Neural progenitor cell (in vitro differentiated cells): ENCODE data around the gene POLA2. TPM values are rescaled to one million over a fixed set of nuclear protein-coding genes. Genes with fewer than 3 reads are reported as not detected.

Source experiments
- DNase-seq: peaks from one replicate; pipeline ENCODE4 v3.0.0-alpha.2; 2016; ENCODE audit warnings: low spot score
- H2AFZ ChIP-seq: fragments of 200-600 bp; sonication (generic); replicated peaks from 2 replicates; pipeline ENCODE4 v1.6.1; 2016; ENCODE audit warnings: antibody characterized with exemption
- H3F3A ChIP-seq: fragments of 200-600 bp; sonication (generic); 2 replicates; pipeline ENCODE4 v1.6.1; 2016; ENCODE audit warnings: antibody characterized with exemption, low read depth
- H3K27ac ChIP-seq: fragments of 200-600 bp; sonication (generic); 2 replicates; pipeline ENCODE4 v1.5.1; 2016; ENCODE audit warnings: mild to moderate bottlenecking
- H3K27me3 ChIP-seq: fragments of 200-600 bp; sonication (generic); 2 replicates; pipeline ENCODE4 v1.6.1; 2016; ENCODE audit warnings: mild to moderate bottlenecking, moderate library complexity
- H3K36me3 ChIP-seq: fragments of 200-600 bp; sonication (generic); 2 replicates; pipeline ENCODE4 v1.5.1; 2016
- H3K4me1 ChIP-seq: fragments of 200-600 bp; sonication (generic); 2 replicates; pipeline ENCODE4 v1.6.1; 2016; ENCODE audit warnings: mixed run types
- H3K4me2 ChIP-seq: fragments of 200-600 bp; sonication (generic); 2 replicates; pipeline ENCODE4 v1.6.1; 2016
- H3K4me3 ChIP-seq: fragments of 200-600 bp; sonication (generic); 2 replicates; pipeline ENCODE4 v1.5.1; 2016
- H3K79me2 ChIP-seq: fragments of 200-600 bp; sonication (generic); 2 replicates; pipeline ENCODE4 v1.6.1; 2016; ENCODE audit warnings: low read depth
- H3K9ac ChIP-seq: fragments of 200-600 bp; sonication (generic); 2 replicates; pipeline ENCODE4 v1.6.1; 2016
- H3K9me3 ChIP-seq: fragments of 200-600 bp; sonication (generic); 2 replicates; pipeline ENCODE4 v1.5.1; 2016; ENCODE audit warnings: low read depth
- H4K20me1 ChIP-seq: fragments of 200-600 bp; sonication (generic); 2 replicates; pipeline ENCODE4 v1.6.1; 2016; ENCODE audit warnings: low read depth
- H3K27ac Mint-ChIP-seq: 3 replicates; pipeline ENCODE4 v1.8.0; 2021; ENCODE audit warnings: mixed read lengths
- H3K27me3 Mint-ChIP-seq: 2 replicates; pipeline ENCODE4 v1.8.0; 2022; ENCODE audit warnings: low read depth, mild to moderate bottlenecking, inconsistent platforms, moderate library complexity, mixed read lengths; ENCODE audit not compliant: insufficient read depth
- H3K36me3 Mint-ChIP-seq: 3 replicates; pipeline ENCODE4 v1.8.0; 2021; ENCODE audit warnings: mixed read lengths
- H3K4me1 Mint-ChIP-seq: 3 replicates; pipeline ENCODE4 v1.8.0; 2021; ENCODE audit warnings: mixed read lengths
- H3K4me3 Mint-ChIP-seq: 3 replicates; pipeline ENCODE4 v1.8.0; 2021; ENCODE audit warnings: mild to moderate bottlenecking, moderate library complexity, mixed read lengths
- H3K9me3 Mint-ChIP-seq: 3 replicates; pipeline ENCODE4 v1.8.0; 2020; ENCODE audit warnings: mixed read lengths
- EZH2 ChIP-seq: fragments of 200-600 bp; sonication (generic); IDR thresholded peaks from 2 replicates; pipeline ENCODE4 v1.6.1; 2017; ENCODE audit warnings: antibody characterized with exemption, mild to moderate bottlenecking, moderate library complexity
- EZH2phosphoT487 ChIP-seq: fragments of 200-600 bp; sonication (generic); IDR thresholded peaks from 2 replicates; pipeline ENCODE4 v1.6.1; 2017; ENCODE audit warnings: antibody characterized with exemption
- total RNA-seq: library from RNA; depleted of rRNA; stranded (reverse); fragments of >200 nt; gene quantifications from 2 replicates; pipeline ENCODE4 v1.2.3, GENCODE V29; 2015; ENCODE audit warnings: low replicate concordance
- TF ChIP-seq, protein P1 (sequence below): fragments of 200-600 bp; sonication (generic); IDR thresholded peaks from 2 replicates; pipeline ENCODE4 v1.5.1; 2017; ENCODE audit warnings: antibody characterized with exemption, mild to moderate bottlenecking

POLA2 gene
- total RNA-seq, 1 donor from 2014 or later, result 33.3 TPM

DNA sequence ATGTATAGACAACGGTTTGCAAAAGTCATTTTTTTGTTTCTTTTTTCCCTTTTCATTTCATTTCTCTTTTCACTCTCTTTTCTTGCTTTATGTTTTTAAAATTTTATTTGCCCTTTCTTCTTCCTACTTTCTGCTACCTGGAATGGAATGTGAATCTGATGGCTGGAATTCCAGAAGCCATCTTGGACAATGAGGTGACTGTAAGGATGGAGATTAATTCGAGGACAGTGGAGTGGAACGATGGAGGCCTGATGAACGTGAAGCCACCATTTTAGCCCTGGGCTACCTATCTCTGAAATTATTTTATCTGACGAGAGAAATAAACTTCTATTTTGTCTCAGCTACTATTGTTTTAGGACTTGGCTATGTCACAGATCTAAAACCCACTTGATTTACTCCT, 2.8 kb upstream of the POLA2 start:
- Histone ChIP-seq H3K27ac (no peak overlapping the region), H3K79me2 (peaks cover 22% of the 10 kb centered on the region), H4K20me1 (no peaks in the 10 kb centered on the region), H3K4me2 (no peak overlapping the region), H3K36me3 (no peaks in the 10 kb centered on the region), H3F3A (peaks cover 20% of the 10 kb centered on the region), H3K27me3 (no peaks in the 10 kb centered on the region), H3K9ac (no peak overlapping the region), H3K4me3 (no peak overlapping the region), H2AFZ (no peak overlapping the region), H3K4me1 (peaks cover 12% of the 10 kb centered on the region), H3K9me3 (no peaks in the 10 kb centered on the region)
- TF ChIP-seq EZH2 (no peak), EZH2phosphoT487 (no peak)
- TF ChIP-seq, protein P1, sequence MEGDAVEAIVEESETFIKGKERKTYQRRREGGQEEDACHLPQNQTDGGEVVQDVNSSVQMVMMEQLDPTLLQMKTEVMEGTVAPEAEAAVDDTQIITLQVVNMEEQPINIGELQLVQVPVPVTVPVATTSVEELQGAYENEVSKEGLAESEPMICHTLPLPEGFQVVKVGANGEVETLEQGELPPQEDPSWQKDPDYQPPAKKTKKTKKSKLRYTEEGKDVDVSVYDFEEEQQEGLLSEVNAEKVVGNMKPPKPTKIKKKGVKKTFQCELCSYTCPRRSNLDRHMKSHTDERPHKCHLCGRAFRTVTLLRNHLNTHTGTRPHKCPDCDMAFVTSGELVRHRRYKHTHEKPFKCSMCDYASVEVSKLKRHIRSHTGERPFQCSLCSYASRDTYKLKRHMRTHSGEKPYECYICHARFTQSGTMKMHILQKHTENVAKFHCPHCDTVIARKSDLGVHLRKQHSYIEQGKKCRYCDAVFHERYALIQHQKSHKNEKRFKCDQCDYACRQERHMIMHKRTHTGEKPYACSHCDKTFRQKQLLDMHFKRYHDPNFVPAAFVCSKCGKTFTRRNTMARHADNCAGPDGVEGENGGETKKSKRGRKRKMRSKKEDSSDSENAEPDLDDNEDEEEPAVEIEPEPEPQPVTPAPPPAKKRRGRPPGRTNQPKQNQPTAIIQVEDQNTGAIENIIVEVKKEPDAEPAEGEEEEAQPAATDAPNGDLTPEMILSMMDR, result no peak
- Mint-ChIP-seq H3K27me3 (peaks cover 8% of the 10 kb centered on the region), H3K4me1 (peaks cover 17% of the 10 kb centered on the region), H3K27ac (no peak overlapping the region), H3K9me3 (no peaks in the 10 kb centered on the region), H3K4me3 (no peak overlapping the region), H3K36me3 (peaks cover 2% of the 10 kb centered on the region)
- DNase-seq, result no peak

DNA sequence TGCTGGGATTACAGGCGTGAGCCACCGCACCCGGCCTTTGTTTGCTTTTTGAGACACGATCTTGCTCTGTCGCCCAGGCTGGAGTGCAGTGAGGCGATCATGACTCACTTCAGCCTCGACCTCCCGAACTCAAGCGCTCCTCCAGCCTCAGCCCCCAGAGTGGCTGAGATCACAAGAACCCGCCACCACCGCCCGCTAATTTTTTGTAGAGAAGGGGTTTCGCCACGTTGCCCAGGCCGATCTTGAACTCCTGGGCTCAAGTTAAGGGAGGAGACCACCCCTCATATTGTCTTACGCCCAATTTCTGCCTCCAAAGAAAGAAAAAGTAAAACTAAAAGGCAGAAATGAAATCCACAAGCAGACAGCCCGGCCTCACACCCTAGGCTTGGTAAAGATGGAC, 1.5 kb upstream of the POLA2 start:
- no peaks in the 10 kb centered on the region for H3K36me3 ChIP-seq
- peaks cover 35% of the 10 kb centered on the region for H3K79me2 ChIP-seq
- TF ChIP-seq EZH2, result no peak
- TF ChIP-seq, protein P1, result no peak
- TF ChIP-seq EZH2phosphoT487, result no peak
- H2AFZ ChIP-seq, result no peak overlapping the region
- Mint-ChIP-seq H3K27me3 (peaks cover 2% of the 10 kb centered on the region), H3K4me3 (peak overlapping the region; percentile 91), H3K4me1 (peaks cover 24% of the 10 kb centered on the region), H3K9me3 (no peaks in the 10 kb centered on the region), H3K27ac (no peak overlapping the region), H3K36me3 (peaks cover 9% of the 10 kb centered on the region)
- no peak overlapping the region for H3K9ac ChIP-seq
- no peak overlapping the region for H3K4me3 ChIP-seq
- peaks cover 12% of the 10 kb centered on the region for H3K4me1 ChIP-seq
- H3K27ac ChIP-seq, result no peak overlapping the region
- DNase-seq, result no peak
- no peak overlapping the region for H3K4me2 ChIP-seq
- peaks cover 20% of the 10 kb centered on the region for H3F3A ChIP-seq
- H3K27me3 ChIP-seq, result no peaks in the 10 kb centered on the region
- H4K20me1 ChIP-seq, result no peaks in the 10 kb centered on the region
- no peaks in the 10 kb centered on the region for H3K9me3 ChIP-seq

DNA sequence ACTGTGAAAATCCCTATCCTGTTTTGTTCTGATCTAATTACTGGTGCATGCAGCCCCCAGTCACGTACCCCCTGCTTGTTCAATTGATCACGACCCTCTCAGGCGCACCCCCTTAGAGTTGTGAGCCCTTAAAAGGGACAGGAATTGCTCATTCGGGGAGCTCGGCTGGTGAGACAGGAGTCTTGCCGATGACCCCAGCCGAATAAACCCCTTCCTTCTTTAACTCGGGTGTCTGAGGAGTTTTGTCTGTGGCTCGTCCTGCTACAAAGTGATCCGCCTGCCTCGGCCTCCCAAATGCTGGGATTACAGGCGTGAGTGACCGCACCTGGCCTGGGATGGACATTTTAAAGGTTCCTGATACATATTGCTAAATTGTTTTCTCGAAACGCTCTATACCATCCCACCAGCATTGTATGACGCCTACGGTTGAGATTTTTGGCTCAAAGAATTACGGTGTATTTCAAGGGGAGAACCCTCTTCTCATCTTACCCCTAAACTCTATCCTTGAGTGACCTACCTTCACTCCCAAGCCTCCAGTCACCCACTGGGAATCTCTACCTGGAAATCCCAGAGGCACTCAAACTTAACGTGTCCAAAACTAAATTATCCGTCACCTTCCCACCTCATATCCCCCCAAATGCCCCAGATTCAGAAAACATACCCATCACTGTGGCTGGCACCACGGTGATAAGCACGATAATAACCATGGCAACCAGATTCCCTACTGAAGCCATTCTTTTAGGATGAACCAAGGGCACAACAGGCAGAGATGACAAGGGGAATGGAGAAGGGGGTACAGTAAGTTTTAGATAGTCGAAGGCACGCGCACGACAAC, 789 bp upstream of the POLA2 start:
- peaks cover 10% of the 10 kb centered on the region for H3K36me3 Mint-ChIP-seq
- H3K4me3 ChIP-seq, result peak overlapping the region; percentile 81
- peak overlapping the region; percentile 34 for H3K9ac ChIP-seq
- peak overlapping the region; percentile 92 for H3K4me2 ChIP-seq
- H3K9me3 ChIP-seq, result no peaks in the 10 kb centered on the region
- H3K27me3 ChIP-seq, result no peaks in the 10 kb centered on the region
- DNase-seq, result no peak
- H3K36me3 ChIP-seq, result no peaks in the 10 kb centered on the region
- H3K4me1 ChIP-seq, result peaks cover 12% of the 10 kb centered on the region
- no peak overlapping the region for H3K27ac ChIP-seq
- H3K79me2 ChIP-seq, result peaks cover 41% of the 10 kb centered on the region
- peak overlapping the region; percentile 91 for H3K4me3 Mint-ChIP-seq
- H3K27ac Mint-ChIP-seq, result peak overlapping the region; percentile 67
- H3K4me1 Mint-ChIP-seq, result peaks cover 24% of the 10 kb centered on the region
- H2AFZ ChIP-seq, result peak overlapping the region; percentile 84
- peaks cover 2% of the 10 kb centered on the region for H3K27me3 Mint-ChIP-seq
- H3K9me3 Mint-ChIP-seq, result no peaks in the 10 kb centered on the region
- H3F3A ChIP-seq, result peaks cover 20% of the 10 kb centered on the region
- peaks cover 1% of the 10 kb centered on the region for H4K20me1 ChIP-seq
- TF ChIP-seq EZH2 (no peak), EZH2phosphoT487 (no peak)
- TF ChIP-seq, protein P1, result no peak
